HG02852 (cell line): Measurements from ENCODE around the gene NPRL2.

Experiments used
- ATAC-seq: cut with Tn5 transposase; IDR thresholded peaks from one replicate; pipeline ENCODE4 v1.9.1; 2021; ENCODE audit warnings: mild to moderate bottlenecking, moderate library complexity; ENCODE audit not compliant: unreplicated experiment

Gene NPRL2

GRCh38 chr3:50350527-50351322, at the start of gene NPRL2, which contains the start of gene CYB561D2:
Gene NPRL2 (minus strand): TSS chr3:50350775. CDS start chr3:50350652, 123 bp downstream.
Gene CYB561D2 (plus strand): TSS chr3:50350862. CDS start chr3:50351434, 572 bp downstream.
- ATAC-seq: peak; percentile 85

- ATAC-seq: no peak
Measured at GRCh38 chr3:50396502-50396901, 45.9 kb upstream of the NPRL2 start.

DNA sequence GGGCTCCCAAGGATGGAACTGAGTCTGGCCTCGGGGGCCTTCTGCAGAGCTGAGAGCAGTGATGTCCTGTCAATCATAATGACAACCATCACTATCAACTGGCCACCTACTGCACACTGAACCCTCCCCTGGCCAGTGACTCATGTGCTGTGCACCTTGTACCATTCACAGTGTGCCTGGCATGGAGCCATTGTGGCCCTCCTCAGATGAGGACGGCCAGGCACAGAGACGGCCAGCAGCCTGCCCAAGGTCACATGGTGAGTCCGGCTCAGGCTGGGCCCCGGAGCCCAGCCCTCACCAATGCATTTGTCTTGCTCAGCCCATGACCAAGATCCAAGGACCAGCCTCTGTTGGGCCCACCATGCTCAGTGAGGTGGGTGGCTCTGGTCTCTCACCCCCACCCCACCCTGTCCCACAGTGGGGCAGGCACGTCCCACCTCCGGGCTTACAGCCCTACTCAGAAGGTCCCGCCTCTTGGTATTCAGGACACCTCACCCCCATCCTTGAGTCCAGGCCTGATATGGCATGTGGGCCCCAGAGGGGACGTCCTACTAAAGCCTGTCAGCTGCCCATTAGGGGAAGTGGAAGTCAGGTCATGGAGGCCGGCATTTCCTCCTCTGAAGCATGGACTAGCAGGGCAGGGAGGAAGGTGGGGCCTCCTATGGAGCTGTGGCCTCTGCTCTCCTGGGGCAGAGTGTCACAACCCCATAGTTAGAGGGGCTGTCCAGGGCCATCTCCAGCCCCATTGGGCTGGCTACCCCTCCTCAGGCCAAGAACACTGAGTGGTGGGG, 44.7 kb upstream of the NPRL2 start:
- ATAC-seq: no peak

DNA sequence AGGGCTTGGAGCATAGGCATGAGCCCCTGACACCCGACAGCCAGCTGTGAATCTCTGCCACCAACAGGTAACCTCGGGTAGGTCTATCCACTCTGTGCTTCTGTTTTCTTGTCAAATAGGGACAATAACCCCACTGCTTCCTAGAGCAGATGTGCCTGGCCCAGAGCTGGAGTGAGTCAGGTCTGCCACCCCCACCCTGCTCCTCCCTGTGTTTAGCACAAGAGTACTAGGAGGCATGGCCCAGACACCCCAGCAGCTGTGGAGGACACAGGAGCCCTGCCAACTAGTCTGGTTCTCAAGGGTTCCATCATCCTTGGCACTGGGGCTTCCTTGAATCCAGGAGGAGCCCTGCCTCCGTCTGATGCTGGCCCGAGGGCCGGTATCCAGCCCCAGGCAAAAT, 42.5 kb upstream of the NPRL2 start:
- no peak for ATAC-seq

- no peak for ATAC-seq
Measured at GRCh38 chr3:50392101-50392715, 41.6 kb upstream of the NPRL2 start.

- ATAC-seq: no peak
Measured at GRCh38 chr3:50390508-50391224, 40.1 kb upstream of the NPRL2 start.

DNA sequence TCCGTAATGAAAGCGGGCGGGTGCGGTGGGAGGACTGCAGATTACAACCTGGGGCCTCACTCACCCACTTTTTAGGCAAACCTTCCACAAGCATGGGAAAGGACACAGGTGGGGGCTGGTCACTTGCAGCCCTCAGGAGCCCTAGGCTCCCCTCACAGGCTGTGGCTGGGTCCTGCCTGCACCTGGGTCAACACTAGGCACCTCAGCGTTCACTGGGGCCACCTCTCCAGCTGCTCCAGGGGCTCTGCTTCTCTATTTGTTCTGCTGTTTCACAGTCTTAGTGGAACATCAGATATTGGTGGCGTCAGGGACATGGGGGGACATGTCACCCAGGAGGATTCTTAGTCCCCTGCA, 38.8 kb upstream of the NPRL2 start:
- ATAC-seq: no peak

GRCh38 chr3:50388720-50389413, 38.3 kb upstream of the NPRL2 start:
- no peak for ATAC-seq

GRCh38 chr3:50388016-50388719, 37.6 kb upstream of the NPRL2 start:
- ATAC-seq: no peak

GRCh38 chr3:50385754-50386153, 35.2 kb upstream of the NPRL2 start:
- no peak for ATAC-seq

DNA sequence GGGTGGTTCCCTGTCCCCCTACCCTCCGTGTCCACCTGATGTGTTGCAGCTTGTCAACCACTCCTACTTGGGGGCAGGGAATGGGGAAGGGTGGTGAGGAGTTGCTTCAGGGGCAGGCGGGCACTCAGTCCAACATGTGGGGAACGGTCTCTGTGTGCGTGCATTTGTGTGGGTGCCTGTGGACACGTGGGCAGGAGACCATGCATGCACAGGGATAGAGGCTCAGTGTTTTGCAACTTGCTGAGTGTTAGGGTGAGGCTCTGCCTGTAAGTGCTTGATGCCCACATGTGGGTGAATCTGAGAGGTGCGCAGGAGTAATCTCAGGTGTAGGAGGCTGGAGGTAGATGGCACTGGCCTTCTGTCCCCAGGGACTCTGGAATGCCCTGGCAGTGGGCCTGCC, 33.2 kb upstream of the NPRL2 start:
- ATAC-seq: no peak

DNA sequence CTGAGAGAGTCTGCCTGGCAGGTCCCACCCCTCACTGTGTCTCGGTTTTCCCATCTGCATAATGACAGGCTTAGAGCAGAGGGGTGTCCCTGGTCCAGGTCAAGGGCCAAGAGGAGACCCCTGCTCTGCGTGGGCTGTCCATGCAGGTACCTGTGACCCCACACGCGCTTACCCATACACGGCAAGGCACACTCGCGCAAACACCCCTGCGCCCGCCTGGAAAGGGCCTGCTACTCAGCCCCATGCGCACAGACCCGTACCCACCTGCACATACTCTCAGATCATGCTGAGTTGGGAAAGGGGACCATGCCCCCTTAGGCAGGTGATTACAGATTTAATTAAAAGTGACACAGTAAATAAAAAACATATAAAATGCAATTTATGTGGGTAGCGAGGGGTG, 32.1 kb upstream of the NPRL2 start:
- ATAC-seq: no peak

- no peak for ATAC-seq
Measured at GRCh38 chr3:50381383-50381782, 30.8 kb upstream of the NPRL2 start.

DNA sequence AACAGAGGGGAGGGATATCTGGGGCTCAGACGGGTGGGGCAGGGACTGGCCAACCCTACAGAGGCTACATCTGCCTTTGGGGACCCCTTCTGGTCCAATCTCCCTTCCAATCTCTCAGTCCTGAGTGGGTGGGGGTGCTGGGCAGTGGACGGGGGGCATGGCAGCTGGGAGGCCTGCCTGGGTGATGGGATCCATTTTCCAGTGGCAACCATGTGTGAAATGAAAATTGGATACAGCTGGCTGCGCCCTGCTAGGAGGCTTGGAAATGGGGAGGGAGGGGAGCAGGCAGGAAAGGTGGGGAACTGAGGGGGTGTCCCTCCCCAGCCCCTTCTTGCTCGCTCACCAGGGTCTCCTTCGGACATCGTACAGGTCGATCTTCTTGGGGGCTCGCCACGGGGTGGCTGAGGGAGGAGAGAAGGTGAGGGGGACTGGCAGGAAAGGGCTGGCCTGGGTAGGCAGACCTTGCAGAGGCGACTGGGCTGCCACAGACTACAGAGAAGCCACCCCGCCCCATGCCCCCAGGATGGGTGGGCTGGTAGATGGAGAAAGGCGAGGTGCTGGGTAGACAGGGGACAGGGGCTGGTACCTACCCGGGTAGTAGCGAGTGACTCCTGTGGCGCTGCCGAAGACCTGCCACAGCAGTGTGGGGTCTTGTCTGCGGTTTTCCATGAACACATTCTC, 30.0 kb upstream of the NPRL2 start:
- no peak for ATAC-seq

DNA sequence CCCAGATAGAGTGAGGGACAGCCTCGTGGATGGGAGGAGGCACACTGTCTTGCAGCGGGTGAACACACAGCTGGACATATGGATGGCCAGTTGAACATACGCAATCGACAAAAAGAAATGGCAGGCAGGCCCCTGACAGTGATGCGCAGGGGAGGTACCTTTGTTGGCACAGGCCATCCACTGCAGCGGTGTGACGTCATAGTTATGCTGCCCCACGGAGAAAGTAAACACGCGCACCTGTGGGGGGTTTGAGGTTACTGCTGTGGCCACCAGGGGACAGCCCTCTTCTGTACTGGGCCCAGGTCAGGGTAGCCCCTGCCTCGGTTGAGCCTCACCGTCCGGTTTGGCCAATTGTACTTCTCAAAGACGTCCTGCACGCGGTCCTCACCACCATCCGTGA, 28.2 kb upstream of the NPRL2 start:
- ATAC-seq: no peak

- no peak for ATAC-seq
Measured at GRCh38 chr3:50378024-50378423, 27.4 kb upstream of the NPRL2 start.

- ATAC-seq: no peak
Measured at GRCh38 chr3:50375258-50375931, 24.8 kb upstream of the NPRL2 start.

DNA sequence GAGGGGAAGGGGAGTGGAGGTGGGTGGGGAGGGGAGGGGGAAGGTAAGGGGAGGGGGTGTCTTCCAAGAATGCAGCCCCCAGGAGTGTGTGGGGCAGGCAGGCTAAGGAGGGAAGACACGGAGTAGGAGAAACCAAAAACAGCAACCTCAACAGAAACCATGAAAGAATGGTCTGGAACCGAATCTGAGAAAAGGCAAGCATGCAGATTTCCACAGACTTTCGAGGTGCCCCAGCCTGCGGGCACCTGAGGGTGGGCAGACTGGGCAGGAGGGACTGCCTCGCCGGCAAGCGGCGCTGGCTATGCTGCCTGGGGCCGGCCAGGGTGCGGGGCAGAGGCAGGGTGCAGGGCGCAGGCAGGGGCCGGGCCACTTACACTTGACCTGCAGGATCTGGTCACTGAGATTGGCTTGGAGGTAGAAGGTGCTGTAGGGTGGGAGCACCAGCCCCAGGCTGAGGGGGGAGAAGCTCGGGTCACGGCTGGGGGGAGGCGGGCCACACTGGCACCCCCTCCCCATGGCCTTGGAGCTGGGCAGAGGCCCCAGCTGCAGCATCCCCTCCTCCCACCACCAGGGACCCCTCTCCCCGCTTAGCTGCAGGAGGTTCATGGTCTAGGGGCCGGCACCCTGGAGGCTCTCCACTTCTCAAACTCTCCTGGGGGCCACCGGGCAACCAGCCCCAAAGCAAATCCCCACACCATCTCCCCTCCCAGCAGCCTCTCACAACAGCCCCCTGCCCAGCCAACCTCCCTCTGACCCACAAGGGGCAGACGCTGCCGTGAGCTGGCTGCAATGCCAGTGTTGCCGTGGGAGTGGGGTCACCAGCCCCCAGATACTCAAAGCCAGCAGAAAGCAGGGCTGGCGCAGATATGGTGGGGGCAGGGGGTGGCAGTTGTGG, 24.0 kb upstream of the NPRL2 start:
- ATAC-seq: no peak
